Gastroesophageal sphincter (tissue), 4 donors: ENCODE data around the gene S100A16. TPM values are rescaled to one million over a fixed set of nuclear protein-coding genes. Genes with fewer than 3 reads are reported as not detected.

Experiments used
- ATAC-seq: fragments of 150-250 bp; one replicate; pipeline ENCODE4 v1.9.1; 2016; ENCODE audit warnings: mild to moderate bottlenecking, moderate library complexity
- H3K27ac ChIP-seq, 4 donors: fragments of 200-600 bp; sonication (generic) in 3 of 4; 1 replicate in 3 of 4; 2 replicates in 1 of 4; pipeline ENCODE4 v1.5.1; 2016 to 2019
- H3K27me3 ChIP-seq: fragments of 200-600 bp; sonication (generic); one replicate; pipeline ENCODE4 v1.5.1; 2019
- H3K36me3 ChIP-seq, 2 donors: fragments of 200-600 bp; sonication (generic); one replicate each; pipeline ENCODE4 v1.5.1; 2019; ENCODE audit warnings: control low read depth in 1 of 2
- H3K4me1 ChIP-seq, 3 donors: fragments of 200-600 bp; sonication (generic); 1 replicate in 2 of 3; 2 replicates in 1 of 3; pipeline ENCODE4 v1.5.1; 2016 to 2019; ENCODE audit warnings: control low read depth in 2 of 3
- H3K4me3 ChIP-seq, 2 donors: fragments of 200-600 bp; sonication (generic); one replicate each; pipeline ENCODE4 v1.5.1; 2019; ENCODE audit warnings: mild to moderate bottlenecking in 1 of 2, moderate library complexity in 1 of 2
- H3K9me3 ChIP-seq, 3 donors: fragments of 200-600 bp; sonication (generic); one replicate each; pipeline ENCODE4 v1.5.1; 2017 to 2019; ENCODE audit warnings: control low read depth in 2 of 3
- CTCF ChIP-seq, 4 experiments: fragments of 200-600 bp in 2 of 4; fragments of 450-650 bp in 2 of 4; sonication (generic) in 1 of 4; IDR thresholded peaks; one replicate each; pipeline ENCODE4 v1.5.1; 2017 to 2019; ENCODE audit warnings: antibody characterized with exemption in 4 of 4, mild to moderate bottlenecking in 2 of 4, moderate library complexity in 2 of 4
- EP300 ChIP-seq: sonication (generic); formaldehyde crosslinking; IDR thresholded peaks from one replicate; pipeline ENCODE4 v1.6.1; 2017; ENCODE audit warnings: antibody characterized with exemption, mild to moderate bottlenecking
- POLR2A ChIP-seq, 2 donors: fragments of 450-650 bp; IDR thresholded peaks; one replicate each; pipeline ENCODE4 v1.6.1; 2017; ENCODE audit warnings: antibody characterized with exemption in 2 of 2, mild to moderate bottlenecking in 2 of 2, moderate library complexity in 1 of 2
- POLR2AphosphoS5 ChIP-seq: sonication (generic); formaldehyde crosslinking; IDR thresholded peaks from one replicate; pipeline ENCODE4 v1.6.1; 2017; ENCODE audit warnings: antibody characterized with exemption
- WGBS, 2 donors: methylation state at CpG; one replicate each; pipeline ENCODE4 v1.1.5; 2018; ENCODE audit warnings: low coverage in 1 of 2; 5-methylcytosine and 5-hydroxymethylcytosine counted together
- total RNA-seq, 4 donors: library from RNA; depleted of rRNA; stranded (reverse); fragments of >200 nt; gene quantifications; one replicate each; pipeline ENCODE4 v1.1.0, GENCODE V29; 2016

The S100A16 gene
- total RNA-seq, result 100 to 1,000 TPM in 1 of 4 donors, 10 to 100 TPM in 3; 49.7 to 121 (median 71.5) TPM

DNA sequence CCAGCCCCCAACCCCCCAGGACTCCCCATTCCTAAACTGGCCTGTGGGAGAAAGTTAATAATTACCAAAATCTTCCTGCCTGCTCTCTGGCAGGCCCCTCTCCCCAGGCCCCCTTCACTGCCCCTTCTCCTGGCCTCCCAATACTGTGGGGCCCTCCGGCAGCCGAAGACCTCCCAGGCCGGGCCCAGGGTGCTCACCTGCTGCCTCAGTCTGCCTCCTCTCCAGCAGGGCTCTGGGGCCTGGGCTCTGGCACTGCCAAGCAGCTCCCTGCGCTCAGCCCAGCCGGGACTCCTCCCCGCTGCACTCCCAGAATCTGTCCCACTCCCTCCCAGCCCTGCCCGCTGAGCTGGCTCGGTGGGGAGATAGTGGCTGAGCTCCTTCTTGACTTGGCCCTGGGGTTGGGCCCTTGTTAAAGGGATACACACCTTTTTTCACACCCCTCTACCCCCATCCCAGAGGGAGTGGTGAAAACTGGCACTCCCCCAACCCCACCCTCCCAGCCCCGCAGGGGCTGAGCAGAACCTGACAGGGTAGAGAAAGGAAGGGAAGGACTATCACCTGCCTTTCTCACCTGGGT is at the start of gene S100A16:
Gene S100A16 (minus strand): TSS at position 383 of the 577 bp plus-strand sequence. CDS start 4,986 bp downstream, outside the sequence.
- Histone ChIP-seq H3K27ac (peak within 1 kb of the TSS; percentile 59 to 90 (median 86)), H3K27me3 (no peaks in the 10 kb centered on the region), H3K36me3 (peaks cover 0 to 4% of the 10 kb centered on the region in 2 donors), H3K4me1 (peaks cover 0 to 63% (median 41%) of the 10 kb centered on the region in 3 donors), H3K4me3 (peak within 1 kb of the TSS; percentile 56 to 70), H3K9me3 (no peaks in the 10 kb centered on the region)
- TF ChIP-seq CTCF (IDR thresholded peaks at IDR 0.05) (no peak), EP300 (no peak), POLR2A (IDR thresholded peaks at IDR 0.05) (peak; percentile 59 to 72), POLR2AphosphoS5 (peak; percentile 86)
- 26% methylated on average over 5 of the region's 9 CpGs; no CpG with 5 or more reads in 1 of the 2 donors for whole genome bisulfite sequencing, 2 donors
- peak; percentile 75 for ATAC-seq

DNA sequence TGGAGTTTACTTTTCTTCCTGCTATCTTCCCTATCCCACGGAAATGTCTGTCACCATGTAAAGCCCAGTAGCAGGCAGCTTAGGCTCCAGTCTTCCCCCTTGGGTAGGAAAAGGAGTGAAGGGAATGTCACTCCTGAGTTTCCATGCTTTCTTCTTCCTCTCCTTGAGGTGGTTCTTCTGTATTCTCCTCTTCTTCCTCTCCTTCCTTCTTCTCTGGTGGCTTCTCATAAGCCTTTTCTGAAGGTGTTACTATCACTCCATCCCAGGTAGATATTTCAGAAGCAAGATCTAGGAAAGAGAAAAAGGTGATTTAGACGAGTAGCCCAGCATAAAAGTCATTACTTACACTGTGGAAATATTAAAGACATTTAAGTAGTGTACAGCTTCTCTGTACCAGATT is 49.3 kb upstream of the S100A16 start:
- WGBS, 2 donors, result 41 to 62% methylated on average over 2 of the region's 2 CpGs
- Histone ChIP-seq H3K4me1 (peaks cover 0 to 14% (median 8%) of the 10 kb centered on the region in 3 donors), H3K4me3 (no peak overlapping the region), H3K27ac (no peak overlapping the region), H3K36me3 (peaks cover 9 to 78% of the 10 kb centered on the region in 2 donors), H3K27me3 (no peaks in the 10 kb centered on the region), H3K9me3 (no peaks in the 10 kb centered on the region)
- no peak for TF ChIP-seq CTCF (IDR thresholded peaks at IDR 0.05)
- TF ChIP-seq EP300, result no peak
- TF ChIP-seq POLR2AphosphoS5, result no peak
- TF ChIP-seq POLR2A (IDR thresholded peaks at IDR 0.05), result no peak
- no peak for ATAC-seq

GRCh38 chr1:153661111-153661708 is 48.3 kb upstream of the S100A16 start:
- WGBS, 2 donors, result 63 to 70% methylated on average over 2 to 4 of the region's 9 CpGs
- no peak overlapping the region for H3K27ac ChIP-seq
- TF ChIP-seq CTCF (IDR thresholded peaks at IDR 0.05), result no peak
- no peak for TF ChIP-seq EP300
- TF ChIP-seq POLR2A (IDR thresholded peaks at IDR 0.05), result no peak
- no peak for TF ChIP-seq POLR2AphosphoS5
- H3K4me3 ChIP-seq, result no peak overlapping the region
- peaks cover 9 to 67% of the 10 kb centered on the region in 2 donors for H3K36me3 ChIP-seq
- no peaks in the 10 kb centered on the region for H3K9me3 ChIP-seq
- no peaks in the 10 kb centered on the region for H3K27me3 ChIP-seq
- H3K4me1 ChIP-seq, result peaks cover 0 to 14% (median 8%) of the 10 kb centered on the region in 3 donors
- ATAC-seq, result no peak

- peak overlapping the region in 1 of 2 donors; percentile 80 for H3K4me3 ChIP-seq
- no peak for TF ChIP-seq POLR2A (IDR thresholded peaks at IDR 0.05)
- TF ChIP-seq EP300, result no peak
- no peak for TF ChIP-seq POLR2AphosphoS5
- no peak for TF ChIP-seq CTCF (IDR thresholded peaks at IDR 0.05)
- H3K27ac ChIP-seq, result peak overlapping the region in 3 of 4 donors; percentile 96 to 98 (median 97)
- 74 to 87% methylated on average over 9 of the region's 9 CpGs for WGBS, 2 donors
- no peak for ATAC-seq
- no peaks in the 10 kb centered on the region for H3K9me3 ChIP-seq
- H3K36me3 ChIP-seq, result peaks cover 0 to 52% of the 10 kb centered on the region in 2 donors
- H3K4me1 ChIP-seq, result peaks cover 0 to 14% (median 8%) of the 10 kb centered on the region in 3 donors
- H3K27me3 ChIP-seq, result no peaks in the 10 kb centered on the region
Measured at GRCh38 chr1:153659656-153660055, 46.7 kb upstream of the S100A16 start.
